HG03045 (cell line): ENCODE measurements around the gene DIAPH2.
"Not testable (repeated sequence)": the region's sequence is repeated elsewhere in the genome, so short reads cannot be mapped to it uniquely, and the experiment has no call there.

Source experiments
- ATAC-seq: cut with Tn5 transposase; IDR thresholded peaks from one replicate; pipeline ENCODE4 v1.9.1; 2021; ENCODE audit warnings: mild to moderate bottlenecking, moderate library complexity; ENCODE audit not compliant: unreplicated experiment

The DIAPH2 gene

DNA sequence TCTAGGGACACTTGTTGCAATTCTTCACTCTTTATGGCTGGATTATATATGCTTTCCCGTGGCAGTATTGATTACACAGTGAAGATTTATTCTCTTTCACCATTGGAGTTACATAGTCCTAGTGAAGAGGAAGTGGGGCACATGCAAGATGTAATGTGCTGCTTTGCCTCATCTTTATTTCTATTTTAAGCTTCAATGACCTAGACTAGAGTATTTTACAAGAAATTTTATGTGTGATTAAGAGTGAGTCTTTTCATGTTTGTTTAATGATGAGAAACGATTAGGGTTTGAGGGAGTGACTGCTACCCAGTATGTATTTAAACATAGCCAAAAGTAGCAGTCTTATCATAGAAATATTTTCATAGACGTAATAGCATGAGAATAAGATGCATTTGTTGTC is 30.8 kb downstream of the DIAPH2 start:
- no peak for ATAC-seq

GRCh38 chrX:96719161-96719875 is 34.7 kb downstream of the DIAPH2 start:
- no peak for ATAC-seq

DNA sequence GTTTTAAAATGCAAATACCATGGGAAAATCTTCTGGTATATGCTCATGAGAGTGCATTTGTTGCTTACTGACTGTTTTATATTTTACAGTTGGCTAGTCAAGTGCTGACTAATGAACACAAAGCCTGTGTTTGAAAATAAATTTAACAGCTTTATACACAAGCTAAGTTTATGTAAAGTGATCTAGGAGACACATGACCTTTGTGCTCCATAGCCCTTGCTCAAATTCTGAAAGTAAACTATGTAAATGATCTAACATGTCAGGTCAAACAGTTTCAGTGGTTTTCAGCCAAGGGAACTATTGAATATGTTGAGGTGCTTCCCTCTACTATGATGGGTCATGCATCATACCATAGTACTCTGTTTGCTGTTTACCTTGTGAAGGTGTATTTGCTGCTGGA is 36.7 kb downstream of the DIAPH2 start:
- peak; percentile 100 for ATAC-seq

DNA sequence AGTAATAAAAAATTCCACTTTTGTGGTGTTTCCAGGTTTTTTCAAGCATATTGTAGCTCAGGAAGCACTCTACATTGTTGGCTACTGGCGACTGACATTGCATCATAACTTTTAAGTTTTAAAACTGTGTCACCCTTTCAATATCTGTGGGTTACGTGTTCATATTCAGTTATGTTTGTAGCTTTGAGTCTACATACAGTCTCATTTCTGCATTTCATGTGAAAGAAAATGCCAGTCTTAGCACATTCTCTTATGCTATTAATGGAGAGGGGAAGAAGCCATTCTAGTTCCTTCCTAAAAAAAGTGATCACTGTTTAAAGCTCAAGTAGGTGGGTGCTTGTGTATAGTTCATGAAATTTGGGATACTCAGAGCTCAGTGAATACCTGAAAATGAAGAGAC is 38.1 kb downstream of the DIAPH2 start:
- no peak for ATAC-seq

DNA sequence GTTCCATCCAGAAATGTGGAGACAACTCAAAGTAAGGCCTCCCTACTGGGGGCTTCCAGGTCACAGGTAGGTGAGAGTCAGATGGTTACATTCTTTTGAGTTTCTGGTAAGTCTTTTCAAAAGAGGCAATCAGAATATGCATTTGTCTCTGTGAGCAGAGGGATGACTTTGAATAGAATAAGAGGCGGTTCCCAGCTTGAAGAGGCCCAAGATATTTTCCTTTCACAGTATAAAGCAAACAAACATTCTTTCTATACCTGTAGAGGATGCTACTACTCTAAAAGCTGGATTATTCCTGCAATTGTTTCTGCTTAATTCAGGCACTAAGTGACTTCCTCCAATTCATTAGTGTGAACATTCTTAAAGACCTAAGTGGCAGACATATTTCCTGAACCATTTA is 44.4 kb downstream of the DIAPH2 start:
- ATAC-seq: no peak

DNA sequence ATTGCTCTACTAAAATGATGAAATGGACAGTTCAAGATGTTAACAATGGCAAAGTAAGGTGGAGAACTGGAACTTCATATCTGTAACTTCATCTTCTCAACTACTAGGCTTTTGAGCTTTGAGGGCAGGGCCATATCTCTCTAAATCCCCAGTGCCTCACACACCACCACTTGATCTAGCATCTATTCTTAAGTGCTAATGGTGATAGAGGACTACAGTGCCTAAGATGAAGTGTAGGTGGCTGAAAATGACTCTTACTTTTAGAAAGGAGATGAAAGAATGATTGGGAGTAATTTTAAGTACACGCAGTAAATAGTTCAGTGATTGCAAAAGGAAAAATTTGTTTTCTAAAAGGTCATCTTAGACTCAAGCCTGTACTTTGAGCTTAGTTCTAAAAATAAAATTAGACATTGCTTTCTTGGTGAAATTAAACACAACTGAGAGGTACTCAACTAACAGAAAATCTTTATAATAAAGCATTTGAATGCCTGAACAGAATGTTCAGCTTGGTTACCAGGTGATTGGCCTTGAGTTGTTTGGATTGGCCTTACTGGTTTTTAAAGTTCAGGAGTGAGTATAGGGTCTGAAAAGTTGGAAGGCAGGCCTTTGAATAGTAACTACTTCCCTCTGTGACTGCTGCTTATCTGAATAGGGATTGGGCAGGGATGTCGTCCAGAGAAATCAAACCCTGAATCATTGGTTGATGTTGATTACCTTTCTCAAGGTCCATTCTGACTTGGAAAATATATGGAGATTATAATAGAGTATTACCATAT is 45.4 kb downstream of the DIAPH2 start:
- ATAC-seq: no peak

DNA sequence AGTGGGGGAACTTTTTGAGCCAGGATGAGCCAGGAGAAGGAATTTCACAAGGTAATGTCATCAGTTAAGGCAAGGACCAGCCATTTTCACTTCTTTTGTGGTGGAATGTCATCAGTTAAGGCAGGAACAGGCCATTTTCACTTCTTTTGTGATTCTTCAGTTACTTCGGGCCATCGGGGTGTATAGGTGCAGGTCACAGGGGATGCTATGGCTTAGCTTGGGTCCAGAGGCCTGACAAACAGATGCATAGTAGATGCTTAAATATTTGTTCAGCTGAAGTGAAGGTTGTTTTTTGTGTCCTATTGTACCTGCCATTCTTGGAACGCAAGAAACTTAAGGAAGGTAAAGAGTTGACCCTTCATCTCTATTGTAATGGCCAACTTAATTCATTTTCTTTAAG is 46.4 kb downstream of the DIAPH2 start:
- ATAC-seq: not testable (repeated sequence)

- ATAC-seq: no peak
Observed at GRCh38 chrX:96743367-96744073, 58.9 kb downstream of the DIAPH2 start.

DNA sequence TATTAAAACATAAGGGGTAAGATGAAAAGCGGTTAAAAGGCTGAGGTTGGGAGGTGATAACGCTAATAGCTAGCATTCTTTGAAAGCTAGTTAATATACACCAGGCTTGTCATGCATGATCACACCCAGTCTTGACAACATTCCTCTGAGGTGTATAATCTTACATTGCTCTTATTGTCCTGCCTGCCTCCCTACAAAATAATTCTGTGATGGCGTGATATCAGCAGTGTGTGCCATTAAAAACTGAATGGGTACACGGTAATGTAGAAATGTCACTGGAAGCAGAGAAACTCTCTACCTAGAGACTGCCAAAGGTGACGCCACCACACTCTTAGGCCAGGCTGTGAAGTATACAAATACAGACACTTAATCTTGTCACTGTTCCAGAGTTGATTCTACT is 68.1 kb downstream of the DIAPH2 start:
- ATAC-seq: no peak

DNA sequence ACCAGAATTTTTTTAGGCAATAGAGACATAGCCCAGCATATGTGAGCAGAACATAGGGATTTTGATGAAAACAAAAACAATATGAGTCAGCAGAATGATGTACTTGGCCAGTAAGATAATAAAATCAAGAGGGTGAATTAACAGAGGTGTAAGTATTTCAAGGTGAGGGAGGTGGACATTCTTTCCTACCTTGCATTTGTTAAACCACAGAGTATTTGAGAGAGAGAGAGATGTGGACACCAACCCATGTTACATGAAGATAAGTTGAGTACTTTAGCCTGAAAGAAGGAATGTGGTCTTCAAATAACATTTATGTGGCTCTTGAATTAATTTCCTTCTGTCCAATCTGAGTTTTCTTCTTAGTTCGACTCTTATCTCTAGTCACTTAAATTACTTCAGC is 68.6 kb downstream of the DIAPH2 start:
- no peak for ATAC-seq

GRCh38 chrX:96756491-96756890 is 71.8 kb downstream of the DIAPH2 start:
- no peak for ATAC-seq

DNA sequence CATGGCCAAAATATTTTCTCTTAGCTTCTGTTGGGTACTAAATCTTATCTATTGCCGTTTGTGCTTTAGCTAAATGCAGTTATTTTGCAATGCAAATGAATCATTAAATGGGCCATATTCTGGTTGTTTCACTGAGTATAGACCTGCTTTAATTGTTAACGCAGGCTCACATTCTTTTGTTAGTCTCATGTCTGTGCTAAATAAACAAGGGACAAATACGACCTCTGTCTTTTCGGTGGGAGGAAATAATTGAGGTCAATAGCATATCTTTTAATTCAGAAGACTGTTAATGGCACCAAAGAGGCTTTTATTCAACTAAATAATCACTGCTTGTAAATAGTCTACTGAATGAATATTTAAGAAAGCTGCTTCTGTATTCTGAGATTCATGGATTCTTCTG is 76.9 kb downstream of the DIAPH2 start:
- ATAC-seq: no peak

DNA sequence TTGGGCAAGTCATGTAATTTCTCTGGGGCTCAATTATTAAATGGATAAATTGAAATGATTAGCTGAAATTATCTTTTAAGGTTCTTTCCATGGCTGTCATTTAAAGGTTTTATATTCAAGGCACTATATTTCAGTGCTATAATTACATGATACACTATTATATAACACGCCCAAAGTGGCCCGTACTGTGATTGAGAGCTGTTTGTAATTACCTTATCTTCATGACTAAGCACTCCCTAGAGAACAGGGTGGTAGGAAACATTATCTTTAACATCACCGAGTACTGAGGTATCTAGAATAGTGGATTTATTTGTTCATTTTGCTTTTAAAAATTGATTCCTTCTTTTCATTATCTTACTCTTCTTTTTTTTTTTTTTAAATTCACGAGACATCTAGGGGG is 79.0 kb downstream of the DIAPH2 start:
- ATAC-seq: no peak

DNA sequence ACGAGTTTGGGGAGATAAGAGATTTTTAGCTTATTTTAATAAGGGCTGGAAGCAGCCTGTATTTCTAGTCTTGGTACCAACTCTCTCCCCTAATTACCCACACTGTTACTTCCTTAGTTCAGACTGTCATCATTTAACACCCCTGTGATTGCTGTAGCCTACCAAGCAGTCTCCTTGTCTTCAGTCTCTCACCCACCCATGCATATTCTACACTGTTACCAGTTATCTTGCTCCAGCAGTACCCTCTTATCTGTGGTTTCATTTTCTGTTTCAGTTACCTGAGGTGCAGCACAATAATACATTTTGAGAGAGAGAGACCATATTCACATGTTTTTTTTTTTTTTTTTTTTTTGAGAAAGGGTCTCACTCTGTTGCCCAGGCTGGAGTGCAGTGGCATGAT is 80.2 kb downstream of the DIAPH2 start:
- no peak for ATAC-seq

DNA sequence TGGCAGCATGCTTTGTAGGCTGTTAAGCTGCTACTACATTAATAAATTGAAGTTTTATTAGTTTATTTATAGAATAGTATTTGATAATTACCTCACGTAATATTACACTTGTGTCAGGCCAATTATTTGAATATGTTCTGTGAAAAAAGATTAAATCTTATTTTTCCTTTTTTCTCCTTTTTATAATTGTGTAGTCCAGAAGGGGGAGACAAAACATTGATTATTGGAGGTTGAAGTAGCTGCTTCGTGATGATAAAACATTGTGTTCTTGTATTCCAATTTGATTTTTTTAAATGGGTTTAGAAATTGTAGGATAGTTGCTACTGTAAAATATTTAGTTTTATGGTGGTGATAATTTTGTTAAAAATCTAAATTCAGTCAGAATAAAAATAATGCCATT is 85.7 kb downstream of the DIAPH2 start:
- no peak for ATAC-seq

DNA sequence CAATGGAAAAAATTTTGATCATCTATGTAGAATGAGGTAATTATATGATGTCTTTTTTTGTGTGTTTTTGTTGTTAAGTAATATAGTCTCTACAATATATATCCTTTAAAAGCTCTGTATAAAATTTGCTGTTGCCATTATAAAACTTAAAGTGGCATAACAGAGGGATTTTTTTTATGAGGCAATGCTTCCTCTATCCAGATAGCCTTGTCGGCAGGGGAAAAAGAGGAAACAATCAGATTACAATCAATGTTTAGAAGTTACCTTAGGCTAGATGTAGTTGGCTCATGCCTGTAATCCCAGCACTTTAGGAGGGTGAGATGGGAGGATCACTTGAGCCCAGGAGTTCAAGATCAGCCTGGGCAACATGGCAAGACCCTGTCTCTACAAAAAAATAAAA is 86.8 kb downstream of the DIAPH2 start:
- ATAC-seq: no peak

- ATAC-seq: no peak
Observed at GRCh38 chrX:96774116-96774515, 89.5 kb downstream of the DIAPH2 start.

DNA sequence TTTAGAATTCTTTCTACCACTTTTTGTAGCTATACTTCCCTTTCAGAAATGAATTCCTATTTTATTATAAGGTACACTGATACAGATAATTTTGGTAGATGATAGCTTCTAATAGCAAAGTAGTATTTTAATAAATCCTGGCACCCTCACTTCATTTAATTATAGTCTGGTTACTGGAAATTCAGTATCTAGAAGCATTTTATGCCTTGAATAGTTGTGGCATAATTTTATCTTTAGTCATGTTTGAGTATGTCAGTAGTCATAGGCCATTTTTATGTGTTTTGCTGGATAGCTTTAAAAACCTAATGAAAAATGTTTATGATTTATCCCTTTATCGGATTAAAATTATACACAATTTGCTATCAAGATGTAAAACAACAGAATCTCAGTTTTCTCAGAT is 92.3 kb downstream of the DIAPH2 start:
- no peak for ATAC-seq

- no peak for ATAC-seq
Observed at GRCh38 chrX:96791559-96791958, 106.9 kb downstream of the DIAPH2 start.

- ATAC-seq: no peak
Observed at GRCh38 chrX:96792047-96792446, 107.4 kb downstream of the DIAPH2 start.

DNA sequence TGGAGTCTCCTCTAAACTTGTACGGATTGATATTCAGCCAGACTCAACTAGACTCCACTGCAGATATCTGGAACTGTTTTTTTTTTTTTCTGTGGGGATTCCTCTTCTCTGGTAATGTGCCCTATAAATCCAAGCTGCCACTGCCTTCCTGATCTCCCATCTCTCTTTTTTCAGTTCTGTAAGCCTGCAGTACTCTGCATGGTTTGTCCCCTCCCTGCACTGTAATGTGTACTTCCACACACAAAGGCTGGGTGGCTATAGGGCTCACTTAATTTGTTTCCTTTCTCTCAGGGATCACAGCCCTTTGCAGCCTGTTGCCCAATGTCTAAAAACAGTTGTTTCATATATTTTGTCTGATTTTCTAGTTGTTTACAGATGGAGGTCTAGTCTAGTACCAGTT is 114.3 kb downstream of the DIAPH2 start:
- no peak for ATAC-seq

GRCh38 chrX:96807318-96807717 is 122.7 kb downstream of the DIAPH2 start:
- ATAC-seq: no peak
